Measurements from ENCODE around the gene SLC25A15.
A peak's percentile ranks its signal among the peaks of the same experiment; 100 is the strongest.
"Not testable (repeated sequence)": the region's sequence is repeated elsewhere in the genome, so short reads cannot be mapped to it uniquely, and the experiment has no call there.

Gene SLC25A15

DNA sequence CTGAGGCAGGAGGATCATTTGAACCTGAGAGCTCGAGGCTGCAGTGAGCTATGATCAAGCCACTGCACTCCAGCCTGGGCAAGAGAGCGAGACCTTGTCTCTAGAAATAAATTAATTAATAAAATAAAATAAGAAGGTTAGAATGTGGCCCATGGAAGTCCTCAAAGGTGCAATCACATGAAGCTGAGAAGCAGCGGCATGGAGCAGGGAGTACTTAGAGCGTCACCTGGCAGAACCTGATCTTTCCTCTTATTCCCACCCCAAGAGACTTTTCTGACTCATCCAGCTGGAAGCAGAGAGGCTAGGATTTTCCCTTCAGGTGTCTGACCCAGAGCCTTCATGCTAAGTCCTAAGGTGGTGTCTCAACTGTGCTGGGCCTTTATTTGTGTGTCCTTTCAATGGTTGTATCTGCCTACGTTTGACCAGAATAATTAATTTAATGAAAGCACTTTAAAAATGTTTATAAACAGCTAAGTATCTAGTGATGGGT lies 9.6 kb upstream of the SLC25A15 start:
- Histone ChIP-seq H3K36me3 (ENCODE audit: insufficient read depth, low read length) (no peaks in the 10 kb centered on the region), H3K4me1 (ENCODE audit: insufficient read depth, low read length, severe bottlenecking) (peaks cover 55% of the 10 kb centered on the region), H3K9ac (ENCODE audit: low read length) (no peak overlapping the region)

DNA sequence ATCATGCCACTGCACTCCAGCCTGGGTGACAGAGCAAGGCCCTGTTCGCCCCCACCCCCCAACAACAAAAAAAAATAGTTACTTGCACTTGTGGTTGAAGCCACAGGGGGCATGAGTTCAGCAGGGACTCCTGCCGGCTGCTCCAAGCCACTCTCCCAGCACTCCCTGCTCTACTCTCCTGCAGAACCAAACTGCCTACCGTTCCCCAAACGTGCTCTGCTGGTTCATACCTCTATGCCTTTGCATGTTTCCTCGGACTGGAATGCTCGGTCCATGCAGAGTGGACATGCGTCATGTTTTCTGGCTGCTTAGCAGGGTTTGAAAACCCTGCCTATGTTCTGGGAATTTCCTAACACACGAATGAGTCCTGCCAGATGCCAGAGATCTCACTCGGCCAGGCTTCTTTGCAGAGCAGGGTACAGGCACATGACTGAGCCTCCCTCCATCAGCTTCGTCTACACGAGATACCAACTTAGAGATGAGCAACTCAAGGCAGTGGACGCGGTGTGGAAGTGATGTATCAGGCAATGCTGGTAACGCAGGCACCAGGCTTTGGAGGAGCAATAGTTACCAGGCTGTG lies 8.5 kb upstream of the SLC25A15 start:
- H3K4me2 ChIP-seq (ENCODE audit: low read length): no peak overlapping the region

More for the DNA sequence above, 9.6 kb upstream of the SLC25A15 start:
- no peaks in the 10 kb centered on the region for H4K20me1 ChIP-seq (ENCODE audit: insufficient read depth, low read length)
- TF ChIP-seq, protein P1, sequence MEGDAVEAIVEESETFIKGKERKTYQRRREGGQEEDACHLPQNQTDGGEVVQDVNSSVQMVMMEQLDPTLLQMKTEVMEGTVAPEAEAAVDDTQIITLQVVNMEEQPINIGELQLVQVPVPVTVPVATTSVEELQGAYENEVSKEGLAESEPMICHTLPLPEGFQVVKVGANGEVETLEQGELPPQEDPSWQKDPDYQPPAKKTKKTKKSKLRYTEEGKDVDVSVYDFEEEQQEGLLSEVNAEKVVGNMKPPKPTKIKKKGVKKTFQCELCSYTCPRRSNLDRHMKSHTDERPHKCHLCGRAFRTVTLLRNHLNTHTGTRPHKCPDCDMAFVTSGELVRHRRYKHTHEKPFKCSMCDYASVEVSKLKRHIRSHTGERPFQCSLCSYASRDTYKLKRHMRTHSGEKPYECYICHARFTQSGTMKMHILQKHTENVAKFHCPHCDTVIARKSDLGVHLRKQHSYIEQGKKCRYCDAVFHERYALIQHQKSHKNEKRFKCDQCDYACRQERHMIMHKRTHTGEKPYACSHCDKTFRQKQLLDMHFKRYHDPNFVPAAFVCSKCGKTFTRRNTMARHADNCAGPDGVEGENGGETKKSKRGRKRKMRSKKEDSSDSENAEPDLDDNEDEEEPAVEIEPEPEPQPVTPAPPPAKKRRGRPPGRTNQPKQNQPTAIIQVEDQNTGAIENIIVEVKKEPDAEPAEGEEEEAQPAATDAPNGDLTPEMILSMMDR (IDR thresholded peaks at IDR 0.05; ENCODE audit: low read length): no peak
- no peak for TF ChIP-seq EZH2 (IDR thresholded peaks at IDR 0.05; ENCODE audit: borderline replicate concordance, low read length)
- no peaks in the 10 kb centered on the region for H3K9me3 ChIP-seq (ENCODE audit: low read length)
- no peaks in the 10 kb centered on the region for H3F3A ChIP-seq (ENCODE audit: insufficient read depth, low read length)
- no peaks in the 10 kb centered on the region for H3K9me2 ChIP-seq (ENCODE audit: low read depth, low read length)
- no peak overlapping the region for H3K4me2 ChIP-seq (ENCODE audit: low read length)
- H3K27me3 ChIP-seq (ENCODE audit: insufficient read depth, low read length): no peaks in the 10 kb centered on the region
- H3K27ac ChIP-seq (ENCODE audit: low read depth, low read length, poor library complexity, severe bottlenecking): no peak overlapping the region
- no peak overlapping the region for H3K4me3 ChIP-seq (ENCODE audit: low read depth, low read length, poor library complexity, severe bottlenecking)
- H3K79me2 ChIP-seq (ENCODE audit: insufficient read depth, low read length): no peaks in the 10 kb centered on the region
- no peak overlapping the region for H2AFZ ChIP-seq (ENCODE audit: low read length)

DNA sequence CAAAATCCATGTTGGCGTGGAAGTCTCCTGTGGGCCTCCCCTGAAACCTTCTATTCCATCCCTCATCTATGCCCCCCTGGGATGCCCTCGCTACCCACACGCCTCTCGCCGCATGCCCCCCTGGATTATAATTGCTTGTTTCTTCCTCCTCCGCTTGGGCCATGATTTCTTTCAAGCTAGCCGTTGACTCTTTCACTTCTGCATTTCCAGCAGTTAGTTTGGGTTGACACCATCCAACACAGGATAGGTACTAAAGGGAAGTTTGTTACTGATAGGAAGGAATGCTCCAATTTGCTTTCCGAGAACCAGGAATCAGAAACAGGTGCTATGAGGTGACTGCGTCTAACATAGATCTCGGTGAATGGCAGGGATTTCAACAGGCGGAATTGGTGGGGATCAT lies 7.7 kb upstream of the SLC25A15 start:
- Histone ChIP-seq H4K20me1 (ENCODE audit: insufficient read depth, low read length) (no peaks in the 10 kb centered on the region), H3K4me3 (ENCODE audit: low read depth, low read length, poor library complexity, severe bottlenecking) (no peak overlapping the region), H3K27me3 (ENCODE audit: insufficient read depth, low read length) (no peaks in the 10 kb centered on the region), H3K27ac (ENCODE audit: low read depth, low read length, poor library complexity, severe bottlenecking) (peak overlapping the region; percentile 59), H3K79me2 (ENCODE audit: insufficient read depth, low read length) (no peaks in the 10 kb centered on the region), H3K36me3 (ENCODE audit: insufficient read depth, low read length) (no peaks in the 10 kb centered on the region), H3K9ac (ENCODE audit: low read length) (no peak overlapping the region), H3K4me1 (ENCODE audit: insufficient read depth, low read length, severe bottlenecking) (peaks cover 47% of the 10 kb centered on the region), H3K9me2 (ENCODE audit: low read depth, low read length) (no peaks in the 10 kb centered on the region), H3K4me2 (ENCODE audit: low read length) (peak overlapping the region; percentile 45; the same call in 1 of the 2 replicates), H3K9me3 (ENCODE audit: low read length) (no peaks in the 10 kb centered on the region), H2AFZ (ENCODE audit: low read length) (no peak overlapping the region), H3F3A (ENCODE audit: insufficient read depth, low read length) (no peaks in the 10 kb centered on the region; the same call in 1 of the 2 replicates)
- no peak for TF ChIP-seq EZH2 (IDR thresholded peaks at IDR 0.05; ENCODE audit: borderline replicate concordance, low read length)
- TF ChIP-seq, protein P1 (IDR thresholded peaks at IDR 0.05; ENCODE audit: low read length): no peak

More for the DNA sequence above, 8.5 kb upstream of the SLC25A15 start:
- Histone ChIP-seq H3K9me3 (ENCODE audit: low read length) (no peaks in the 10 kb centered on the region), H3K79me2 (ENCODE audit: insufficient read depth, low read length) (no peaks in the 10 kb centered on the region), H3K36me3 (ENCODE audit: insufficient read depth, low read length) (no peaks in the 10 kb centered on the region), H3F3A (ENCODE audit: insufficient read depth, low read length) (no peaks in the 10 kb centered on the region), H3K27me3 (ENCODE audit: insufficient read depth, low read length) (no peaks in the 10 kb centered on the region), H2AFZ (ENCODE audit: low read length) (no peak overlapping the region), H3K27ac (ENCODE audit: low read depth, low read length, poor library complexity, severe bottlenecking) (peak overlapping the region; percentile 59), H3K9ac (ENCODE audit: low read length) (no peak overlapping the region), H3K4me1 (ENCODE audit: insufficient read depth, low read length, severe bottlenecking) (peaks cover 55% of the 10 kb centered on the region), H3K4me3 (ENCODE audit: low read depth, low read length, poor library complexity, severe bottlenecking) (no peak overlapping the region), H4K20me1 (ENCODE audit: insufficient read depth, low read length) (no peaks in the 10 kb centered on the region), H3K9me2 (ENCODE audit: low read depth, low read length) (no peaks in the 10 kb centered on the region)
- TF ChIP-seq, protein P1 (IDR thresholded peaks at IDR 0.05; ENCODE audit: low read length): peak; percentile 38; the same call in 1 of the 2 replicates
- no peak for TF ChIP-seq EZH2 (IDR thresholded peaks at IDR 0.05; ENCODE audit: borderline replicate concordance, low read length)

DNA sequence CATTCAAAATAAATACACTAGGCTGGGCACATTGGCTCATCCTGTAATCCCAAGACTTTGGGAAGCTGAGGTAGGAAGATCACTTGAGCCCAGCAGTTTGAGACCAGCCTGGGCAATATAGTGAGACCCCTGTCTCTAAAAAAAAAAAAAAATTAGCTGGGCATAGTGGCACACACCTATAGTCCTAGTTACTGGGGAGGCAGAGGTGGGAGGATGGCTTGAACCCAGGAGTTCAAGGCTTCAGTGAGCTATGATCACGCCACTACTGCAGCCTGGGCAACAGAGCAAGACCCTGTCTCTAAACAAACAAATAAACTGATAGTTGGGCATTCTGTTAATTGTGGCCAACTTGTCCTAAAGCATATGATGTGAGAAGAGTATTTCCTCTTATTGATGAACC lies 6.4 kb upstream of the SLC25A15 start:
- H3F3A ChIP-seq (ENCODE audit: insufficient read depth, low read length); H3K79me2 ChIP-seq (ENCODE audit: insufficient read depth, low read length); H2AFZ ChIP-seq (ENCODE audit: low read length); H3K4me3 ChIP-seq (ENCODE audit: low read depth, low read length, poor library complexity, severe bottlenecking); H3K9ac ChIP-seq (ENCODE audit: low read length); H3K9me3 ChIP-seq (ENCODE audit: low read length); H3K4me2 ChIP-seq (ENCODE audit: low read length); H3K36me3 ChIP-seq (ENCODE audit: insufficient read depth, low read length); H3K9me2 ChIP-seq (ENCODE audit: low read depth, low read length); H4K20me1 ChIP-seq (ENCODE audit: insufficient read depth, low read length); H3K27me3 ChIP-seq (ENCODE audit: insufficient read depth, low read length): not testable (repeated sequence)
- Histone ChIP-seq H3K4me1 (ENCODE audit: insufficient read depth, low read length, severe bottlenecking) (peaks cover 35% of the 10 kb centered on the region), H3K27ac (ENCODE audit: low read depth, low read length, poor library complexity, severe bottlenecking) (peak overlapping the region; percentile 23)
